Cardiac fibroblast (primary cell): ENCODE results near the gene CRYBG1.

Experiments used
- DNase-seq, 2 donors: peaks; one replicate each; pipeline versions ENCODE4 v3.0.0 to v3.0.0-alpha.2; 2010; ENCODE audit warnings: low read depth in 2 of 2
- H3K4me3 ChIP-seq, 2 donors: replicated peaks in 1 of 2; 1 replicate in 1 of 2; 2 replicates in 1 of 2; pipeline ENCODE4 v1.5.1; 2011; ENCODE audit warnings: low read depth in 2 of 2, low read length in 2 of 2, mild to moderate bottlenecking in 2 of 2, moderate library complexity in 1 of 2
- TF ChIP-seq, protein P1 (sequence below): IDR thresholded peaks from one replicate; pipeline ENCODE4 v1.5.1; 2011; ENCODE audit warnings: low read depth, mild to moderate bottlenecking, low read length, inconsistent platforms

CRYBG1 gene

DNA sequence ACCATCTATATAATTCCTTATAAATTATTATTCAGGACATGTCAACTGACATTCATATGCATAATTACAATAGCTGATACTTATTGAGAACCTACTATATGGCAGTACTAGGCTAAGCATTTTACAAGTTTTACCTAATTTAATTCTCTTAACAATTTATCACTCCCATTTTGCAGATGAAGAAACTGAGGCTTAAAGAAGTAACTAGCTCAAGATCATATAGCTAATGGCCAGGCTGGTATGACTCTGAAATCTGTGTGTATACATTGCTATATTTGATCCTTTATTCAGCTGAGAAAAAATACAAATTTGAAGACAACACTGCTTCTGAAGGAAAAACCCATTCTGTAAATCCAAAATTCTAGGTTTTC lies 85.0 kb downstream of the CRYBG1 start:
- TF ChIP-seq, protein P1, sequence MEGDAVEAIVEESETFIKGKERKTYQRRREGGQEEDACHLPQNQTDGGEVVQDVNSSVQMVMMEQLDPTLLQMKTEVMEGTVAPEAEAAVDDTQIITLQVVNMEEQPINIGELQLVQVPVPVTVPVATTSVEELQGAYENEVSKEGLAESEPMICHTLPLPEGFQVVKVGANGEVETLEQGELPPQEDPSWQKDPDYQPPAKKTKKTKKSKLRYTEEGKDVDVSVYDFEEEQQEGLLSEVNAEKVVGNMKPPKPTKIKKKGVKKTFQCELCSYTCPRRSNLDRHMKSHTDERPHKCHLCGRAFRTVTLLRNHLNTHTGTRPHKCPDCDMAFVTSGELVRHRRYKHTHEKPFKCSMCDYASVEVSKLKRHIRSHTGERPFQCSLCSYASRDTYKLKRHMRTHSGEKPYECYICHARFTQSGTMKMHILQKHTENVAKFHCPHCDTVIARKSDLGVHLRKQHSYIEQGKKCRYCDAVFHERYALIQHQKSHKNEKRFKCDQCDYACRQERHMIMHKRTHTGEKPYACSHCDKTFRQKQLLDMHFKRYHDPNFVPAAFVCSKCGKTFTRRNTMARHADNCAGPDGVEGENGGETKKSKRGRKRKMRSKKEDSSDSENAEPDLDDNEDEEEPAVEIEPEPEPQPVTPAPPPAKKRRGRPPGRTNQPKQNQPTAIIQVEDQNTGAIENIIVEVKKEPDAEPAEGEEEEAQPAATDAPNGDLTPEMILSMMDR, result no peak
- H3K4me3 ChIP-seq, result no peak overlapping the region
- DNase-seq, result no peak

GRCh38 chr6:106446287-106446885 lies 85.9 kb downstream of the CRYBG1 start:
- no peak overlapping the region for H3K4me3 ChIP-seq
- DNase-seq, result peak; percentile 31 to 42
- TF ChIP-seq, protein P1, result peak; percentile 28

DNA sequence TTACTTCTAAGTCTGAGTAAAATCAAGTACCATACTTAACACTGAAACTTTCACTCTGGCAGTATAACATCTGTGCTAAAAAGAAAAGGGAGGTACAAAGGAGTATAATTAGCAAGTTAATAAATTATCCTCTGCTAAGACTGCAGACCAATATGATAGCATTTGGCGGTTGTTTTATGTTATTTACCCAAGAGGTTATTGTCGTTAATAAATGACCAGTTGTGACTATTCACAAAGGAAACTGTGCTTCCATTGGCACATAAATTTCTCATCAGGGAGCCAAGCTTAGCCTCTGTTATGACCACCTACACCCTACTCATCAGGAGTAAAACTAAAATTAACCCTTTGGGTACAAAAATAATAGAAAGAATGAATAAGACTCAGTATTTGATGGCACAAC lies 86.5 kb downstream of the CRYBG1 start:
- TF ChIP-seq, protein P1, result no peak
- no peak overlapping the region for H3K4me3 ChIP-seq
- DNase-seq, result no peak

DNA sequence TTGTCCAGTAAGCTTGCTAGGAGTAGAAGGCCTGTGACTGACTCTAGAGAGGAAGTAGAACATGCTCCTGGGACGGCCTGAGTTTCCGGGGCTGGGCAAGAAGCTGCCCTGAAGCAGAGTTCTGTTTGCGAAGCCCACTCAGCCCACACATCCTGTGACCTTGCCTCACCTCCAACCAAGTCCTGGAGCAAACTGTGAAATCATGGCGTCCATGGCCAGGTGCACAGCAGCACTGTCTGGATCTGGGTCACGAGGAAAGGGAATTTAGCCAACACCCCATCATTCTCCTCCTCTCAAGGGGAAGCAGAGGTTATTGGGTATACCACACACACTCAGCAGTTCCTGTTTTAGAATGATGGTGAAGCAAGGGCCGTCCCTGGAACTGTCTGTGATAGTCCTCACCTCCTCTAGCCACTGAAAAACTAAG lies 87.5 kb downstream of the CRYBG1 start:
- no peak overlapping the region for H3K4me3 ChIP-seq
- TF ChIP-seq, protein P1, result no peak
- no peak for DNase-seq

GRCh38 chr6:106450653-106451052 lies 90.1 kb downstream of the CRYBG1 start:
- TF ChIP-seq, protein P1, result no peak
- peak in 1 of 2 donors; percentile 4 for DNase-seq
- H3K4me3 ChIP-seq, result no peak overlapping the region

DNA sequence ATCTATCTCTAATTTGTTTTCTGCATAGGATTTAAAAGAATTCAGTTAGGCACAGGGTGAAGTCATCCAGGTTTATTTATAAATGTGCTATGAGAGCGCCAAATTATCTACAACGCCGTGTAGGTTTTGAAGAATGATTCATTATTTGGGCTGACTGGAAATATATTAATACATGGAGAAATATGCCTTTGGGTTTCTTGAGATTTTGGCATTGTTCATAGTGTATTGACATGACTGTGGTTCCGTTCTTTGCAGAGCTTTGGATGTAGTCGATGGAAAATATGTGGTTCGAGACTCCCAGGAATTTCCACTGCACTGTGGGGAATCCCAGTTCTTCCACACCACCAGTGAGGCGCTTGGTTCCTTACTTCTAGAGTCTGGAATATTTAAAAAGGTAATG lies 90.9 kb downstream of the CRYBG1 start:
- TF ChIP-seq, protein P1, result no peak
- peak; percentile 28 to 52 for DNase-seq
- no peak overlapping the region for H3K4me3 ChIP-seq

GRCh38 chr6:106452628-106453027 lies 92.1 kb downstream of the CRYBG1 start:
- no peak overlapping the region for H3K4me3 ChIP-seq
- TF ChIP-seq, protein P1, result no peak
- peak in 1 of 2 donors; percentile 49 for DNase-seq
